ENCODE measurements around the gene ZFYVE21. TPM values are rescaled to one million over a fixed set of nuclear protein-coding genes. Genes with fewer than 3 reads are reported as not detected.

Gene ZFYVE21
- total and polyA plus RNA-seq, 7 donors, result 14.0 to 27.1 (median 19.9) TPM

DNA sequence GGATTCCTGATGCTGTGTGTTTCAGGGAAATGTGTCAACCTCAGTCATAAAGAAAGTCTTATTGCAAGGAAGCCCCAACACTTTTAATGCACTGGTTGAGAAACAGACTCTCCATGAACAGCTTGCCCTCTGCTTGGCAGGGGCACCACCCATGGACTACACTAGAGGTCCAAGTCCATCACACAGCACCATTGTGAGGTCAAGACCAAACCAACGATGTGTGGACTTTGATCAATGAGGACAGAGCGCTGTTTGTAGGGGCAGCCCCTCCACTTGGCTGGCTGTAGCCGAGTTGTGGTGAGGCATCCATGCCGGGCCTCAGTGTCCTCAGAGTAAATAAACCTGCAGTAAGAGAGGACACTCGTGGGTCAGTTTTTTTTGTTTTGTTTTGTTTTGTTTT lies 29.8 kb downstream of the ZFYVE21 start:
- WGBS, 3 donors, result 81 to 84% (median 82%) methylated on average over 5 of the region's 5 CpGs
- H3K4me1 ChIP-seq, result no peaks in the 10 kb centered on the region
- intact Hi-C loops (cut with DNase I), result no loop called here
- no peaks in the 10 kb centered on the region for H3K27me3 ChIP-seq (ENCODE audit: insufficient read depth in 3 of 3, low read length in 2 of 3)
- TF ChIP-seq, protein P1, sequence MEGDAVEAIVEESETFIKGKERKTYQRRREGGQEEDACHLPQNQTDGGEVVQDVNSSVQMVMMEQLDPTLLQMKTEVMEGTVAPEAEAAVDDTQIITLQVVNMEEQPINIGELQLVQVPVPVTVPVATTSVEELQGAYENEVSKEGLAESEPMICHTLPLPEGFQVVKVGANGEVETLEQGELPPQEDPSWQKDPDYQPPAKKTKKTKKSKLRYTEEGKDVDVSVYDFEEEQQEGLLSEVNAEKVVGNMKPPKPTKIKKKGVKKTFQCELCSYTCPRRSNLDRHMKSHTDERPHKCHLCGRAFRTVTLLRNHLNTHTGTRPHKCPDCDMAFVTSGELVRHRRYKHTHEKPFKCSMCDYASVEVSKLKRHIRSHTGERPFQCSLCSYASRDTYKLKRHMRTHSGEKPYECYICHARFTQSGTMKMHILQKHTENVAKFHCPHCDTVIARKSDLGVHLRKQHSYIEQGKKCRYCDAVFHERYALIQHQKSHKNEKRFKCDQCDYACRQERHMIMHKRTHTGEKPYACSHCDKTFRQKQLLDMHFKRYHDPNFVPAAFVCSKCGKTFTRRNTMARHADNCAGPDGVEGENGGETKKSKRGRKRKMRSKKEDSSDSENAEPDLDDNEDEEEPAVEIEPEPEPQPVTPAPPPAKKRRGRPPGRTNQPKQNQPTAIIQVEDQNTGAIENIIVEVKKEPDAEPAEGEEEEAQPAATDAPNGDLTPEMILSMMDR (IDR thresholded peaks at IDR 0.05), result no peak
- DNase-seq, result no peak
- no peaks in the 10 kb centered on the region for H3K9me3 ChIP-seq
- H3K36me3 ChIP-seq (ENCODE audit: insufficient read depth in 1 of 2, low read depth in 1 of 2), result peaks cover 0 to 71% of the 10 kb centered on the region in 2 donors
- no peak overlapping the region for H3K27ac ChIP-seq
- no peak overlapping the region for H3K4me3 ChIP-seq
- ATAC-seq, result no peak

DNA sequence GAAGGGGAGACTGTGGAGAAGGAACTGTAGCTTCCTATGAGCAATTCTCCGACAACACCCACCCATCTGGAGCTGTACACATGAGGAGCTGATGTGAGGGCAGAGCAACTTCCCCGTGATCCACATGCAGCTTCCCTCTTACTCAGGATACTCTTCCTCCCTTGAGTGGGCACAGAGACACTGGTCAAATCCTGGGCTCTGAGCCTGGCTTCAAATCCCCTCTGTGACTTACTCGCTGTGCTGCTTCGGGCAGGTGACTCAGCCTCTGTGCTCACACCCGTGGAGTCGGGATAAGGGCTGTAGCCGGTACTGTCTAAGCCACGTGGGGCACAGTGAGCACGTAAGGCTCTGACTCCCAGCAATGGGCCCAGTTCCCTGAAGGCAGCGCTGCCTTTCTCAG lies 31.1 kb downstream of the ZFYVE21 start:
- peak in 1 of 4 donors; percentile 24 for ATAC-seq
- Histone ChIP-seq H3K4me3 (no peak overlapping the region), H3K36me3 (ENCODE audit: insufficient read depth in 1 of 2, low read depth in 1 of 2) (peaks cover 0 to 70% of the 10 kb centered on the region in 2 donors), H3K4me1 (no peaks in the 10 kb centered on the region), H3K27ac (no peak overlapping the region), H3K27me3 (ENCODE audit: insufficient read depth in 3 of 3, low read length in 2 of 3) (no peaks in the 10 kb centered on the region), H3K9me3 (no peaks in the 10 kb centered on the region)
- intact Hi-C loops (cut with DNase I), result no loop called here
- 85 to 92% (median 89%) methylated on average over 10 of the region's 10 CpGs for WGBS, 3 donors
- TF ChIP-seq, protein P1 (IDR thresholded peaks at IDR 0.05), result no peak
- no peak for DNase-seq

DNA sequence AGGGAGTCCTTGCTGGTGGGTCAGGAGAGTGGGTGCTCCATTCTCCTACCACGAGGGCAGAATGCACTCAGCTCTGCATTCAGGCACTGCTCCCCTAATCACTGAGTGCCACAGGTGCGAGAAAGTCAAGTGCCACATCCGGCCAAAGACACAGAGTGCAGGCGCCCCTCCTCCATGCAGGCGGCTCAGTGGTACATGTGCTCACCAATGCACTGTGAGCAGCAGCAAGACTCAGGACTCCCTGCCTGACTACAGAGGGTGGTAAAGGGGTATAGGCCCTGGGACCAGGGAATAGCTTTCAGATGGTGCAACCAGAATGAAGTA lies 32.9 kb downstream of the ZFYVE21 start:
- Histone ChIP-seq H3K4me3 (no peak overlapping the region), H3K9me3 (no peaks in the 10 kb centered on the region), H3K27me3 (ENCODE audit: insufficient read depth in 3 of 3, low read length in 2 of 3) (no peaks in the 10 kb centered on the region), H3K4me1 (no peaks in the 10 kb centered on the region), H3K27ac (no peak overlapping the region), H3K36me3 (ENCODE audit: insufficient read depth in 1 of 2, low read depth in 1 of 2) (peaks cover 0 to 73% of the 10 kb centered on the region in 2 donors)
- TF ChIP-seq, protein P1 (IDR thresholded peaks at IDR 0.05), result no peak
- no peak for ATAC-seq
- intact Hi-C loops (cut with DNase I), result no loop called here
- DNase-seq, result no peak
- 72 to 89% (median 77%) methylated on average over 5 of the region's 5 CpGs for WGBS, 3 donors

GRCh38 chr14:103749452-103749851 lies 33.8 kb downstream of the ZFYVE21 start:
- no peak overlapping the region for H3K27ac ChIP-seq
- H3K4me1 ChIP-seq, result no peaks in the 10 kb centered on the region
- WGBS, 3 donors, result 84 to 85% (median 84%) methylated on average over 5 of the region's 5 CpGs
- H3K36me3 ChIP-seq (ENCODE audit: insufficient read depth in 1 of 2, low read depth in 1 of 2), result peaks cover 0 to 74% of the 10 kb centered on the region in 2 donors
- no peaks in the 10 kb centered on the region for H3K9me3 ChIP-seq
- intact Hi-C loops (cut with DNase I), result no loop called here
- no peak for ATAC-seq
- DNase-seq, result no peak
- TF ChIP-seq, protein P1 (IDR thresholded peaks at IDR 0.05), result no peak
- H3K4me3 ChIP-seq, result no peak overlapping the region
- H3K27me3 ChIP-seq (ENCODE audit: insufficient read depth in 3 of 3, low read length in 2 of 3), result no peaks in the 10 kb centered on the region

DNA sequence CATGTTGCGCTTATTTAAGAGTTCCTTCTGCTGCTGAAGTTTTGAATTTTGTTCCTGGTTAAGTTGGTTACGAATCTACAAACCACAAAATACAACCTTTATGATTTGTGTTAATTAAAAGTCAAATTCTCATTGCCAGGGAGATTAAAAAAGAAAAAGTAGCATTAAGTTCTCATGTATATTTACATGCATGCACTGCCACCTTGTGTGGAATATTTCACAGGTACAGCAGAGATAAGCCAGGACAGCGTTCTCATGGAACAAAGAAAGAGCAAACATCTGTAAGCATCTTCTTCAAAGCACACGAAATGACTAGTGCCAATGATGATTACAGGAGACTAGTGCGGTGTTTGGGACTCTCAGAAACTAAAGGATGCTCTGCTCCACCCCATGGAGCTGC lies 34.2 kb downstream of the ZFYVE21 start:
- no peak for DNase-seq
- Histone ChIP-seq H3K27me3 (ENCODE audit: insufficient read depth in 3 of 3, low read length in 2 of 3) (no peaks in the 10 kb centered on the region), H3K36me3 (ENCODE audit: insufficient read depth in 1 of 2, low read depth in 1 of 2) (peaks cover 0 to 70% of the 10 kb centered on the region in 2 donors), H3K27ac (no peak overlapping the region), H3K4me1 (no peaks in the 10 kb centered on the region), H3K4me3 (no peak overlapping the region), H3K9me3 (no peaks in the 10 kb centered on the region)
- TF ChIP-seq, protein P1 (IDR thresholded peaks at IDR 0.05), result peak; percentile 37
- 83 to 86% (median 85%) methylated on average over 5 of the region's 5 CpGs for WGBS, 3 donors
- intact Hi-C loops (cut with DNase I), result loop anchor here in 1 of 2 donors (2.0 kb wide), 1 partner anchor 177 kb away; no protein-coding TSS in a partner anchor
- peak in 2 of 4 donors; percentile 50 to 52 for ATAC-seq
